GM12865 (cell line): ENCODE measurements around the gene MT1G.

ENCODE experiments used
- DNase-seq: peaks from one replicate; pipeline ENCODE4 v3.0.0; 2010; ENCODE audit warnings: low read depth
- H3K4me3 ChIP-seq: 2 replicates; pipeline ENCODE4 v1.5.1; 2011; ENCODE audit warnings: mild to moderate bottlenecking, low read depth, low read length, control low read depth
- TF ChIP-seq, protein P1 (sequence below): IDR thresholded peaks from 2 replicates; pipeline ENCODE4 v1.5.1; 2011; ENCODE audit warnings: low read length, control low read depth, low read depth, inconsistent platforms; ENCODE audit not compliant: insufficient read depth; ENCODE audit errors: missing control alignments

The MT1G gene

GRCh38 chr16:56709443-56710040 is 41.7 kb upstream of the MT1G start:
- H3K4me3 ChIP-seq, result no peak overlapping the region
- TF ChIP-seq, protein P1, sequence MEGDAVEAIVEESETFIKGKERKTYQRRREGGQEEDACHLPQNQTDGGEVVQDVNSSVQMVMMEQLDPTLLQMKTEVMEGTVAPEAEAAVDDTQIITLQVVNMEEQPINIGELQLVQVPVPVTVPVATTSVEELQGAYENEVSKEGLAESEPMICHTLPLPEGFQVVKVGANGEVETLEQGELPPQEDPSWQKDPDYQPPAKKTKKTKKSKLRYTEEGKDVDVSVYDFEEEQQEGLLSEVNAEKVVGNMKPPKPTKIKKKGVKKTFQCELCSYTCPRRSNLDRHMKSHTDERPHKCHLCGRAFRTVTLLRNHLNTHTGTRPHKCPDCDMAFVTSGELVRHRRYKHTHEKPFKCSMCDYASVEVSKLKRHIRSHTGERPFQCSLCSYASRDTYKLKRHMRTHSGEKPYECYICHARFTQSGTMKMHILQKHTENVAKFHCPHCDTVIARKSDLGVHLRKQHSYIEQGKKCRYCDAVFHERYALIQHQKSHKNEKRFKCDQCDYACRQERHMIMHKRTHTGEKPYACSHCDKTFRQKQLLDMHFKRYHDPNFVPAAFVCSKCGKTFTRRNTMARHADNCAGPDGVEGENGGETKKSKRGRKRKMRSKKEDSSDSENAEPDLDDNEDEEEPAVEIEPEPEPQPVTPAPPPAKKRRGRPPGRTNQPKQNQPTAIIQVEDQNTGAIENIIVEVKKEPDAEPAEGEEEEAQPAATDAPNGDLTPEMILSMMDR, result no peak
- no peak for DNase-seq

DNA sequence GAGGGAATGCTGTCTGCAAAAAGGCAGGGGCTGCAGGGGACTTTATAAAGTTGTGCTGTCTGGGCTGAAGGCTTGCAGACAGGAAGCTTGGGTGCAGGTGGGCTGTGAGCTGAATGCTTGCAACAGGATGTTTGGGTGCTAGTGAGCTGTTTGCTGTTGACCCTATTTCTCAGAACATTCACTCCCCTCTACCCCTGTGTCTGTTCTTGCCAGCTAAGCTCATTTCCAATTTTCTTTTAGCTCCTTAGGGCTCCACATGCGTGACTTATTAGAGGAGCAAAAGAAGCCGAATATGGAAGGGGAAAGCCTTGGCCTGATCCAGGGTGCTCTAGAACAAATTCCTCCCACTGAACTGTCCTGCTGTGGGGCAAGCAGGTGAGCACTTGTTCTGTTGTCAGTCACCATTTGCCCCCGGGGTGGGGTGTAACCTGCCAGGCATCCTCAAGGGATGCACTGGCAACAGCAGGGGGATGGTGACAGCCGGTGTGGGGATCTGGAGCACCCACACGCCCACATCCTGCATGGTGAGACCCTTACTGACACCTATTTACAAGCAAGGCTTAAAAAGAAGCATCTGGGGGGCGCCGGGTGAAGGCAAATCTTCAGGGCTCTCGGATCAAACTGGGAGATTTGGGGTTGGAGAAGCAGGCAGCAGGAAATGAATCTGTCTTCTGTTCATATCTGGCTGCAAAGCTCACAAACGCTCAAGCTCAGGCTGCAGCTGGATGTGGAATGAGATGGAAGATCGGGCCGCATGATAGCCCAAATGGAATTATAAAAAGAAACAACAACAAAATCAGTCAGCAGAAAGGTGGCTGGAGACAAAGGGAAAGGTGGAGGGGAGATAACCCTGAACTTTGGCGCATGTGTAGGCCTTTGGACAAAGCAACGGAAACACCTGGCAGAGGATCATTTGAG is 40.9 kb upstream of the MT1G start:
- no peak overlapping the region for H3K4me3 ChIP-seq
- DNase-seq, result no peak
- TF ChIP-seq, protein P1, result no peak

GRCh38 chr16:56702836-56703235 is 35.0 kb upstream of the MT1G start:
- no peak for DNase-seq
- TF ChIP-seq, protein P1, result no peak

GRCh38 chr16:56701534-56701933 is 33.7 kb upstream of the MT1G start:
- no peak for DNase-seq
- TF ChIP-seq, protein P1, result no peak
- H3K4me3 ChIP-seq, result no peak overlapping the region

More at GRCh38 chr16:56702836-56703235, 35.0 kb upstream of the MT1G start:
- H3K4me3 ChIP-seq, result no peak overlapping the region

DNA sequence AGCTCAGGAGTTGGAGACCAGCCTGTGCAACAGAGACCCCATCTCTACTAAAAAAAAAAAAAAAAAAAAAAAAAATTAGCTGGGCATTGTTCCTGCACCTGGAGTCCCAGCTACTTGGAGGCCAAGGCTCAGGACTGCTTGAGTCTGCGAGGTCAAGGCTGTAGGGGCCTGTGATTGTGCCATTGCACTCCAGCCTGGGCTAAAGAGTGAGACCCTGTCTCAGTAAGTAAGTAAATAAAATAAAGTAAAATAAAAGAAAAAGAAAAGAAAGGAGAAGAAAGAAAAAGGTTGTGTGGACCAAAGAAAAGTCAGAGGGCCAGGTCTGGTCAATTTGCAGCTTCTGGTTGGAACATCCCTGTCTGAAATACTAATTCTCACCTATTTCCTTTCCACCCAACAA is 32.8 kb upstream of the MT1G start:
- TF ChIP-seq, protein P1, result no peak
- no peak for DNase-seq
- no peak overlapping the region for H3K4me3 ChIP-seq

GRCh38 chr16:56700195-56700594 is 32.3 kb upstream of the MT1G start:
- DNase-seq, result no peak
- TF ChIP-seq, protein P1, result no peak

More at GRCh38 chr16:56700195-56700594, 32.3 kb upstream of the MT1G start:
- no peak overlapping the region for H3K4me3 ChIP-seq
